Hypothalamus (tissue), 51 donors: ENCODE data around the gene KCNQ1.
A peak's percentile ranks its signal among the peaks of the same experiment; 100 is the strongest.

Experiments
- DNase-seq, 51 donors: peaks; one replicate each; lab custom pipeline; 2025; lab: John Stamatoyannopoulos, UW

The KCNQ1 gene

GRCh38 chr11:2844996-2845395, 400.2 kb downstream of the KCNQ1 start:
- no peak for DNase-seq

GRCh38 chr11:2846056-2846455, 401.2 kb downstream of the KCNQ1 start:
- DNase-seq: no peak

- DNase-seq: no peak
Measured at GRCh38 chr11:2846470-2846869, 401.7 kb downstream of the KCNQ1 start.

- no peak for DNase-seq
Measured at GRCh38 chr11:2847561-2847960, 402.8 kb downstream of the KCNQ1 start.

- DNase-seq: no peak
Measured at GRCh38 chr11:2848497-2848896, 403.7 kb downstream of the KCNQ1 start.

- no peak for DNase-seq
Measured at GRCh38 chr11:2849994-2850770, 405.4 kb downstream of the KCNQ1 start.

GRCh38 chr11:2853401-2853800, 408.6 kb downstream of the KCNQ1 start:
- no peak for DNase-seq

- no peak for DNase-seq
Measured at GRCh38 chr11:2853997-2854560, 409.3 kb downstream of the KCNQ1 start.

GRCh38 chr11:2855162-2855561, 410.4 kb downstream of the KCNQ1 start:
- DNase-seq: no peak

GRCh38 chr11:2857276-2857675, 412.5 kb downstream of the KCNQ1 start:
- DNase-seq: no peak

GRCh38 chr11:2857918-2858317, 413.1 kb downstream of the KCNQ1 start:
- DNase-seq: peak in 3 of 51 donors; percentile 17 to 32 (median 24)

- DNase-seq: no peak
Measured at GRCh38 chr11:2858995-2859698, 414.3 kb downstream of the KCNQ1 start.

- no peak for DNase-seq
Measured at GRCh38 chr11:2859699-2860037, 414.9 kb downstream of the KCNQ1 start.

GRCh38 chr11:2860636-2861035, 415.8 kb downstream of the KCNQ1 start:
- DNase-seq: no peak

- peak in 3 of 51 donors; percentile 15 to 31 (median 26) for DNase-seq
Measured at GRCh38 chr11:2862395-2863275, 417.8 kb downstream of the KCNQ1 start.

- no peak for DNase-seq
Measured at GRCh38 chr11:2863276-2863618, 418.4 kb downstream of the KCNQ1 start.

GRCh38 chr11:2864901-2865300, 420.1 kb downstream of the KCNQ1 start:
- no peak for DNase-seq

GRCh38 chr11:2865922-2866577, 421.2 kb downstream of the KCNQ1 start:
- no peak for DNase-seq

GRCh38 chr11:2867142-2867541, 422.3 kb downstream of the KCNQ1 start:
- DNase-seq: no peak

- DNase-seq: peak in 9 of 51 donors; percentile 18 to 72 (median 36)
Measured at GRCh38 chr11:2867722-2868505, 423.1 kb downstream of the KCNQ1 start.
